Ovary (tissue), 3 donors: Measurements from ENCODE around the gene ADAMTSL3.

Experiments used
- POLR2A ChIP-seq: fragments of 450-650 bp; IDR thresholded peaks from one replicate; pipeline ENCODE4 v1.6.1; 2017; ENCODE audit warnings: antibody characterized with exemption, mild to moderate bottlenecking, moderate library complexity
- TF ChIP-seq, protein P1 (sequence below), 3 donors: fragments of 450-650 bp in 2 of 3; fragments of 200-600 bp in 1 of 3; IDR thresholded peaks; one replicate each; pipeline versions ENCODE4 v1.5.1 to v1.8.0; 2016 to 2022; ENCODE audit warnings: antibody characterized with exemption in 3 of 3, mild to moderate bottlenecking in 1 of 3
- donor health status: DM: no; HTN: no; CAD: no.

DNA sequence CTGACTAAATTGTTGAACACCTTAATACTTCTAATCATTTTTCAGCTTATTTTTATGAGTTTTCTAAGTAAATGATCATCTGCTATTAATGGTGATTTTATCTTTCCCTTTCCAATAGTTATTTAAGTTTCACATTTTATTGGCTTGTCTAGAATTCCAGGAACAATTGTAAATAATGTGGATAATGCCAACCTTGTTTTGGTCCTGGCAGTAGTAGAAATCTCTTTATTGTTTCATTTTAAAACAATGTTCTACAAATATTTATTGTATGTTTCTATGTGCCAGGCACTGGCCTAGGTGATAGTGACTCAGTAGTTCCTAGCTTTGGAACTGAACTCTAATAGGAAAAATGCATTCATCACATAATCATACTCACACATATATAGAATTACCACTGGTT is 264.1 kb downstream of the ADAMTSL3 start:
- TF ChIP-seq, protein P1, sequence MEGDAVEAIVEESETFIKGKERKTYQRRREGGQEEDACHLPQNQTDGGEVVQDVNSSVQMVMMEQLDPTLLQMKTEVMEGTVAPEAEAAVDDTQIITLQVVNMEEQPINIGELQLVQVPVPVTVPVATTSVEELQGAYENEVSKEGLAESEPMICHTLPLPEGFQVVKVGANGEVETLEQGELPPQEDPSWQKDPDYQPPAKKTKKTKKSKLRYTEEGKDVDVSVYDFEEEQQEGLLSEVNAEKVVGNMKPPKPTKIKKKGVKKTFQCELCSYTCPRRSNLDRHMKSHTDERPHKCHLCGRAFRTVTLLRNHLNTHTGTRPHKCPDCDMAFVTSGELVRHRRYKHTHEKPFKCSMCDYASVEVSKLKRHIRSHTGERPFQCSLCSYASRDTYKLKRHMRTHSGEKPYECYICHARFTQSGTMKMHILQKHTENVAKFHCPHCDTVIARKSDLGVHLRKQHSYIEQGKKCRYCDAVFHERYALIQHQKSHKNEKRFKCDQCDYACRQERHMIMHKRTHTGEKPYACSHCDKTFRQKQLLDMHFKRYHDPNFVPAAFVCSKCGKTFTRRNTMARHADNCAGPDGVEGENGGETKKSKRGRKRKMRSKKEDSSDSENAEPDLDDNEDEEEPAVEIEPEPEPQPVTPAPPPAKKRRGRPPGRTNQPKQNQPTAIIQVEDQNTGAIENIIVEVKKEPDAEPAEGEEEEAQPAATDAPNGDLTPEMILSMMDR (IDR thresholded peaks at IDR 0.05): no peak
- TF ChIP-seq POLR2A: no peak
